OCI-LY1 (cell line): ENCODE data around the gene RPS6KL1.

Experiments
- CTCF ChIP-seq: fragments of 200-600 bp; sonication (generic), shearing (Covaris generic); IDR thresholded peaks from 2 replicates; pipeline ENCODE4 v1.5.1; 2017; ENCODE audit warnings: mild to moderate bottlenecking, antibody characterized with exemption, low read length, moderate library complexity, mixed read lengths
- EZH2 ChIP-seq: fragments of 200-600 bp; sonication (generic), shearing (Covaris generic); IDR thresholded peaks from 2 replicates; pipeline ENCODE4 v1.8.0; 2017; ENCODE audit warnings: borderline replicate concordance, mixed run types, mild to moderate bottlenecking, antibody characterized with exemption, low read length, moderate library complexity, mixed read lengths

- TF ChIP-seq EZH2 (no peak), CTCF (no peak)
Measured at GRCh38 chr14:74936151-74936550, 13.1 kb upstream of the RPS6KL1 start.
